Measurements from ENCODE around the gene TTC7B. TPM values are rescaled to one million over a fixed set of nuclear protein-coding genes. Genes with fewer than 3 reads are reported as not detected.
A peak's percentile ranks its signal among the peaks of the same experiment; 100 is the strongest.

The TTC7B gene
- total RNA-seq, 1 experiment from 2014 or later = 9.6 TPM

GRCh38 chr14:90621201-90621600 is 195.0 kb downstream of the TTC7B start:
- CTCF ChIA-PET = no interaction called here
- no TSS peak for BruUV-seq (replicated peaks)

GRCh38 chr14:90620568-90621077 is 195.6 kb downstream of the TTC7B start:
- Mint-ChIP-seq H3K27ac (ENCODE audit: unreplicated experiment) (peak overlapping the region; percentile 40), H3K36me3 (ENCODE audit: insufficient read depth, unreplicated experiment) (no peaks in the 10 kb centered on the region), H3K4me1 (ENCODE audit: low read depth, unreplicated experiment) (peaks cover 24% of the 10 kb centered on the region), H3K4me3 (ENCODE audit: low read depth, unreplicated experiment) (no peak overlapping the region), H3K27me3 (ENCODE audit: unreplicated experiment) (no peaks in the 10 kb centered on the region), H3K9me3 (ENCODE audit: low read depth, unreplicated experiment) (peaks cover 3% of the 10 kb centered on the region)
- no peak for TF ChIP-seq CTCF (IDR thresholded peaks at IDR 0.05; ENCODE audit: unreplicated experiment)
- BruUV-seq (replicated peaks) = no TSS peak
- no peak for DNase-seq
- CTCF ChIA-PET = no interaction called here
- intact Hi-C loops (cut with micrococcal nuclease; ENCODE audit: unreplicated experiment) = no loop called here

More at GRCh38 chr14:90621201-90621600, 195.0 kb downstream of the TTC7B start:
- peaks cover 3% of the 10 kb centered on the region for H3K9me3 Mint-ChIP-seq (ENCODE audit: low read depth, unreplicated experiment)
- no peak for DNase-seq
- H3K36me3 Mint-ChIP-seq (ENCODE audit: insufficient read depth, unreplicated experiment) = no peaks in the 10 kb centered on the region
- H3K4me1 Mint-ChIP-seq (ENCODE audit: low read depth, unreplicated experiment) = peaks cover 24% of the 10 kb centered on the region
- intact Hi-C loops (cut with micrococcal nuclease; ENCODE audit: unreplicated experiment) = no loop called here
- no peak overlapping the region for H3K27ac Mint-ChIP-seq (ENCODE audit: unreplicated experiment)
- no peak overlapping the region for H3K4me3 Mint-ChIP-seq (ENCODE audit: low read depth, unreplicated experiment)
- TF ChIP-seq CTCF (IDR thresholded peaks at IDR 0.05; ENCODE audit: unreplicated experiment) = no peak
- H3K27me3 Mint-ChIP-seq (ENCODE audit: unreplicated experiment) = no peaks in the 10 kb centered on the region

- TF ChIP-seq CTCF (IDR thresholded peaks at IDR 0.05; ENCODE audit: unreplicated experiment) = no peak
- Mint-ChIP-seq H3K27me3 (ENCODE audit: unreplicated experiment) (no peaks in the 10 kb centered on the region), H3K36me3 (ENCODE audit: insufficient read depth, unreplicated experiment) (no peaks in the 10 kb centered on the region), H3K4me1 (ENCODE audit: low read depth, unreplicated experiment) (peaks cover 20% of the 10 kb centered on the region), H3K4me3 (ENCODE audit: low read depth, unreplicated experiment) (no peak overlapping the region), H3K9me3 (ENCODE audit: low read depth, unreplicated experiment) (peaks cover 3% of the 10 kb centered on the region), H3K27ac (ENCODE audit: unreplicated experiment) (no peak overlapping the region)
- intact Hi-C loops (cut with micrococcal nuclease; ENCODE audit: unreplicated experiment) = no loop called here
- no TSS peak for BruUV-seq (replicated peaks)
- CTCF ChIA-PET = no interaction called here
- DNase-seq = no peak
These were observed 196.3 kb downstream of the TTC7B start for GRCh38 chr14:90619911-90620310.

- TF ChIP-seq CTCF (IDR thresholded peaks at IDR 0.05; ENCODE audit: unreplicated experiment) = no peak
- no peak overlapping the region for H3K27ac Mint-ChIP-seq (ENCODE audit: unreplicated experiment)
- no TSS peak for BruUV-seq (replicated peaks)
- H3K4me3 Mint-ChIP-seq (ENCODE audit: low read depth, unreplicated experiment) = no peak overlapping the region
- peaks cover 3% of the 10 kb centered on the region for H3K9me3 Mint-ChIP-seq (ENCODE audit: low read depth, unreplicated experiment)
- peaks cover 12% of the 10 kb centered on the region for H3K4me1 Mint-ChIP-seq (ENCODE audit: low read depth, unreplicated experiment)
- DNase-seq = no peak
- no peaks in the 10 kb centered on the region for H3K27me3 Mint-ChIP-seq (ENCODE audit: unreplicated experiment)
- intact Hi-C loops (cut with micrococcal nuclease; ENCODE audit: unreplicated experiment) = no loop called here
- CTCF ChIA-PET = no interaction called here
- H3K36me3 Mint-ChIP-seq (ENCODE audit: insufficient read depth, unreplicated experiment) = no peaks in the 10 kb centered on the region
These were observed 198.3 kb downstream of the TTC7B start for GRCh38 chr14:90617961-90618360.

All from Calu3 (cell line).